Subcutaneous adipose tissue (tissue), 4 donors: ENCODE measurements around the gene CDHR2. TPM values are rescaled to one million over a fixed set of nuclear protein-coding genes. Genes with fewer than 3 reads are reported as not detected.

ENCODE experiments used
- total RNA-seq, 4 donors: library from RNA; depleted of rRNA; stranded (reverse); fragments of >200 nt; gene quantifications; one replicate each; pipeline ENCODE4 v1.1.0, GENCODE V29; 2016
- TF ChIP-seq, protein P1 (sequence below): fragments of 450-650 bp; IDR thresholded peaks from one replicate; pipeline ENCODE4 v1.5.1; 2016; ENCODE audit warnings: low read depth, mild to moderate bottlenecking, control low read depth, antibody characterized with exemption, moderate library complexity

The CDHR2 gene
- total RNA-seq, 4 donors from 2014 or later = 0.17 TPM; not detected in 3

DNA sequence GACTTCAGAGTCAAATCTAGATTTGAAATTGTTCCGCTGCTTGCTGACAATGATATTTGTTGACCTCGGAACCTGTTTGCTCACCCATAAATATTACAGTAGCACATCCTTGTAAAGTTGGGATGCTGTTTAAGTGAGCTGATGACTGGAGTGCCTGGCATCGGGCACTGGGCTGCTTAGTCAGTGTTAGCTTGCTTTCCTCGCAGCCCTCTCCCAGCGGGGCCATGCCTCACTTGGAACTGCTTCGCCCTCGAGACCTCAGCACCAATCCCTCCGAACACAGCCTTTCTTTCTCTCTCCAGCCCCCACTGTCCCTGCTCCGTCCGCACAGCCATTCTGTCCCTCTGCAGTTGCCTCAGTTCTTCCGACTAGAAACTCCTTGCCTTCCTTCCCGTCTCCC lies 35.4 kb upstream of the CDHR2 start:
- TF ChIP-seq, protein P1, sequence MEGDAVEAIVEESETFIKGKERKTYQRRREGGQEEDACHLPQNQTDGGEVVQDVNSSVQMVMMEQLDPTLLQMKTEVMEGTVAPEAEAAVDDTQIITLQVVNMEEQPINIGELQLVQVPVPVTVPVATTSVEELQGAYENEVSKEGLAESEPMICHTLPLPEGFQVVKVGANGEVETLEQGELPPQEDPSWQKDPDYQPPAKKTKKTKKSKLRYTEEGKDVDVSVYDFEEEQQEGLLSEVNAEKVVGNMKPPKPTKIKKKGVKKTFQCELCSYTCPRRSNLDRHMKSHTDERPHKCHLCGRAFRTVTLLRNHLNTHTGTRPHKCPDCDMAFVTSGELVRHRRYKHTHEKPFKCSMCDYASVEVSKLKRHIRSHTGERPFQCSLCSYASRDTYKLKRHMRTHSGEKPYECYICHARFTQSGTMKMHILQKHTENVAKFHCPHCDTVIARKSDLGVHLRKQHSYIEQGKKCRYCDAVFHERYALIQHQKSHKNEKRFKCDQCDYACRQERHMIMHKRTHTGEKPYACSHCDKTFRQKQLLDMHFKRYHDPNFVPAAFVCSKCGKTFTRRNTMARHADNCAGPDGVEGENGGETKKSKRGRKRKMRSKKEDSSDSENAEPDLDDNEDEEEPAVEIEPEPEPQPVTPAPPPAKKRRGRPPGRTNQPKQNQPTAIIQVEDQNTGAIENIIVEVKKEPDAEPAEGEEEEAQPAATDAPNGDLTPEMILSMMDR = no peak

DNA sequence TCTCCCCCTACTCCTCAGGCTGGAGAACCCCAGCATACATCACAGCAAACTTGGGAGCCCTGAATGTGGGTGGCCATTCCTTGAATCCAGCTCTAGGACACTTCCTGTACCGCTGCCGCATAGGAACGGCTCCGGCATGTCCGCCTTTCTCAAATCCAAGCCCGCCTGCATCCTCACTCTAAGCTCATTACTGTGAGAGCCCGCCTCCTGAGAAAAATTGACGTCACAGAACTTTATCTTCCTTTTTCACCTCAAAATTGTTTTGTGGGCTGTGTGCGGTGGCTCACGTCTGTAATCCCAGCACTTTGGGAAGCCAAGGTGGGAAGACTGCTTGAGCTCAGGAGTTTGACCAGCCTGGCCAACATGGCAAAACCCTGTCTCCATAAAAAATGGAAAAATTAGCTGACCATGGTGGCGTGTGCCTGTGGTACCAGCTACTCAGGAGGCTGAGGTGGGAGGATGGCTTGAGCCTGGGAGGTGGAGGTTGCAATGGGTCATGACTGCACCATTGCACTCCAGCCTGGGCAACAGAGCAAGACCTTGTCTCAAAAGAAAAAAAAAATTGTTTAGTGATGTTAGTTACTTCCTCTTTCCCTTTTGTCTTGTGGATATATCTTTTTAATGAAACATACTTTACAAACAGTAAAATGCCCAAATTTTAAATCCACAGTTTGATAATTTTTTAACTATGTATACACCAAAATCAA lies 34.7 kb upstream of the CDHR2 start:
- TF ChIP-seq, protein P1 = no peak

DNA sequence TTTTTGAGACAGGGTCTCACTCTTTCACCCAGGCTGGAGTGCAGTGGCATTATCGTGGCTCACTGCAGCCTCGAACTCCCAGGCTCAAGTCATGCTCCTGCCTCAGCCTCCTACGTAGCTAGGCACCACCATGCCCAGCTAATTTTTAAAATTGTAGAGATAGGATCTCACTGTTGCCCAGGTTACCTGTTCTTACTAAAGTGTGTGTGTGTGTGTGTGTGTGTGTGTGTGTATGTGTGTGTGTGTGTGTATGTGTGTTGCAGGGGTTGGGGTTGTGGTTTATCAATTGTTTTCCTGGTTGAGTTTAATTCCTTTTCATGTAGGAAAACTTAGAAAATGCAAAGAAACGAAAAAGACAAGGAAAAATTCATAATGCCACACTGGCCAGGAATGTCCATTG lies 33.7 kb upstream of the CDHR2 start:
- TF ChIP-seq, protein P1 = no peak

DNA sequence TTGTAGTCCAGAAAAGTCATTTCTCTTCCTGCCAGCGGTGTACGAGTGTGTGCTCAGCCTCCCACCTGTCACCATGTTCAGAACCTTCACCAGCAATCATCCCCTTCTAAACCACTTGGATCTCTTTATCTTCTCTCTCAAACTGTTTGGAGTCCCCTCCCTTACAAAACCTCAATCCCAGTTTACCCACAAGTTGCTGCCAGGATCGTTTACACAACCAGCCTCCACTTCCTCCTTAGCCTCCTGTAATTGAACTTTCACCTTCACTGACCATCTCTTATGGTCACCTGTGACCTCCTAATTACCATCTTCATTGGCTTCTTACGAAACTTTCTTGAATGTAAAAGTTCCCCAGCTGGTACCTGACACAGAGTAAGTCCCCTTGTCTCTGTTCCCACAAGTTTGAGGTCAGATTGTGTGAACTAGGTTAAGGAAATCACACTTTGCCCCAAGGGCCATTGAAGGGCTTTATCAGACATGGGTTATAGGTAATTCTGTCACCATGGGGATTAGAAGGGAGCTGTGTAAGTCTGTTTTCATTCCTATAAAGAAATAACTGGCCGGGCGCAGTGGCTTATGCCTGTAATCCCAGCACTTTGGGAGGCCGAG lies 32.0 kb upstream of the CDHR2 start:
- TF ChIP-seq, protein P1 = no peak

DNA sequence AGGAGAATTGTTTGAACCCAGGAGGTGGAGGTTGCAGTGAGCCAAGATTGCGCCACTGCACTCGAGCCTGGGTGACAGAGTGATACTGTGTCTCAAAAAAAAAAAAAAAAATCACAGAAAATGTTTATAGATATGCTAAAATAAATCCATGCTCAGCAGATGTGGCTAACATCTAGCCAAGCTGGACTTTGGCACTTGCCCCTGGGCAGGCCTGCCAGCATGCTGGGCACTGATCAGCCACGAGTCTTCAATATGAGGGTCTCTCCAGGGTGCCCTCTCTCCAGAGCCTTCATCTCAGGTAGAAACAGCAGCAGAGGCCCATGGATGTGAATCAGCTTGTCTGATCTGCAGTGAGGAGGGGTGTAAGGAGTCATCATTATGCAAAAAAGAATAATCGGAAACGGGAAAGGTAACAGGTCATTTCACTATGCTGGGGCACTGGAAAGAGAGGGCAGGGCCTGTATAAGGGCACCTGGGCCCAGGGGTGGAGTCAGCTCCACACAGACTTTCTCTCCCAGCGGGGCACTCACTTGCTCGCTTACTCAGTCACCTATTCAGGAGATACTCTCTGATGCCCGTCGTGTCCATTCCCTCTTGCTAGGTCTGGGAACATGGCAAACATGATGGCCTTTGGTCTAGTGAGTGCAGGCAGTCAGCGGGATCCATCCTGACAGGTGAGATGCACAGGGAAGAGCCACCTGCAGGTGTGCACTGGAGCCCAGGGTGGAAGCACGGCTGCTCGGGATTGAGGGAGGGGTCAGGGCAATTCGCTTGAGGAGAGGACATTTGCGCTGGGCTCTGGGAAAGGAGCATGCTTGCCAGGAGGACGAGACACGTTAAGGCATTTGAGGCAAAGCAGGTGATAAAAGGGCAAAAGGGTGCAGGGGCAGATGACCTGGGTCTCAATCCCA lies 29.1 kb upstream of the CDHR2 start:
- TF ChIP-seq, protein P1 = no peak

DNA sequence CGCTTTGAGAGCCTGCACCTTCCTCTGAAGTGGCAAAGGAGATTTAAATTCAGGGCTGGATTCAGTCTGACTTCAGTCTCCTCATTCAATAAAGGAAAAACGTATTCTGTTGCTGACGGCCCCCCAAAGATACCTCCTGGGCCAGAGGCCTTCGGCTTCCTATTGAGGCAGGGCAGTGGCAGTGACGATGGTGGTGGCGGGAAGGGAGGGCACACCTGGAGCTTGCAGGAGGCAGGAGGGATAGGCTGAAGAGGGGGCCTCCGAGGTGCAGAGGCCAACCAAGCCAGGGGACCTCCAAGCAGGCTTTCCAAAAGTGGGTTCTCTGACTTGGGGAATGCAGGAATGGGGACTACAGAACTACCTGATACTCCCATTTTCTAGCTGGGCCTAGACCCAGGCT lies 27.9 kb upstream of the CDHR2 start:
- TF ChIP-seq, protein P1 = no peak
